RWPE2 (cell line): ENCODE measurements around the gene SFXN4.

ENCODE experiments used
- ATAC-seq: fragments of 200-7000 bp; cut with Tn5 transposase; 3 replicates; pipeline ENCODE4 v1.9.1; 2021; ENCODE audit warnings: low read depth
- DNase-seq: peaks from one replicate; pipeline ENCODE4 v3.0.0-alpha.2; 2020; ENCODE audit warnings: low spot score
- H3K27ac ChIP-seq: fragments of 450-650 bp; 2 replicates; pipeline ENCODE4 v1.5.1; 2017; ENCODE audit warnings: mild to moderate bottlenecking; ENCODE audit not compliant: poor library complexity, severe bottlenecking
- H3K27me3 ChIP-seq: fragments of 250-450 bp; sonication (Bioruptor Pico); 2 replicates; pipeline ENCODE4 v1.5.1; 2021; ENCODE audit warnings: mild to moderate bottlenecking, moderate library complexity; ENCODE audit not compliant: insufficient read depth, poor library complexity, severe bottlenecking
- H3K36me3 ChIP-seq: fragments of 250-450 bp; sonication (Bioruptor Pico); 2 replicates; pipeline ENCODE4 v1.5.1; 2020; ENCODE audit warnings: low read depth, mild to moderate bottlenecking, moderate library complexity
- H3K4me1 ChIP-seq: fragments of 250-450 bp; sonication (Bioruptor Pico); 2 replicates; pipeline ENCODE4 v1.5.1; 2021; ENCODE audit warnings: mild to moderate bottlenecking, moderate library complexity; ENCODE audit not compliant: insufficient read depth, poor library complexity, severe bottlenecking
- H3K4me3 ChIP-seq: fragments of 250-450 bp; sonication (Bioruptor Pico); 2 replicates; pipeline ENCODE4 v1.5.1; 2021; ENCODE audit warnings: mild to moderate bottlenecking, moderate library complexity; ENCODE audit not compliant: severe bottlenecking
- H3K9me3 ChIP-seq: fragments of 250-450 bp; sonication (Bioruptor Pico); 2 replicates; pipeline ENCODE4 v1.5.1; 2021; ENCODE audit warnings: mild to moderate bottlenecking, moderate library complexity; ENCODE audit not compliant: severe bottlenecking
- TF ChIP-seq, protein P1 (sequence below): fragments of 450-650 bp; IDR thresholded peaks from one replicate; pipeline ENCODE4 v1.5.1; 2017; ENCODE audit warnings: mild to moderate bottlenecking, moderate library complexity; ENCODE audit not compliant: poor library complexity, severe bottlenecking

The SFXN4 gene

DNA sequence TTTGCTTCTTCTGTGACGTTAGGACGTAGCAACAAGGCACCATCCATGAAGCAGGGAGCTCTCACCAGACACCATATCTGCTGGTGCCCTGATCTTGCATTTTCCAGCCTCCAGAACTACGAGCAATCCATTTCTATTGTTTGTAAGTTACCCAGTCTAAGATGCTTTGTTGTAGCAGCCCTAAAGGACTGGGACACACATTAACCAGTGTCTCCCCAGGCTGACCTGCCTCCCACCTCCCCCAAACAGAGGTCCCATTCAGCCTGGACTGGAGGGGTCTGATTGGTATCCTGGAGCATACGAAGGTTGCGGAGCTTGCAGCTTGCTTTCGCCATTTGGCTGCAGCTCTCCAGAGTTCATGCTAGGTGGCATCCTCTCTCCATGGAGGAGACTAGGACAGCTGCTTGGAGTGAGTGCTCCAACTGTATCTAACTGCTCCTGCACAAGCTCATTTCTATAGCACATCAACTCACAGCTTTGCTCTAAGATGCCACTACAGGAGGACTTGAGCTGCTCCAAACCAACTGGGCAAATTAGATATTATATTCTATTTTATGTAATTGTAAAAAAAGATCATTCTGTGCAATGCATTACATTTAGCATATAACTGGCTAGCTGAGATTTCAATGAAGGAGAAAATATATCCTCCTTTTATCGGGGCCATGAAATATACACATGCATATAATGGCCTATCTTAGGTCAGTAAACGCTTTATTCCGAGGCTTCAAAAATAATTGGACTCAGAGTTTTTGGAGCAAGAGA, 33.9 kb upstream of the SFXN4 start:
- peaks cover 12% of the 10 kb centered on the region for H3K4me1 ChIP-seq
- no peaks in the 10 kb centered on the region for H3K27me3 ChIP-seq
- no peaks in the 10 kb centered on the region for H3K9me3 ChIP-seq
- no peaks in the 10 kb centered on the region for H3K36me3 ChIP-seq
- H3K27ac ChIP-seq, result no peak overlapping the region
- ATAC-seq (peak; percentile 71), DNase-seq (no peak)
- TF ChIP-seq, protein P1, sequence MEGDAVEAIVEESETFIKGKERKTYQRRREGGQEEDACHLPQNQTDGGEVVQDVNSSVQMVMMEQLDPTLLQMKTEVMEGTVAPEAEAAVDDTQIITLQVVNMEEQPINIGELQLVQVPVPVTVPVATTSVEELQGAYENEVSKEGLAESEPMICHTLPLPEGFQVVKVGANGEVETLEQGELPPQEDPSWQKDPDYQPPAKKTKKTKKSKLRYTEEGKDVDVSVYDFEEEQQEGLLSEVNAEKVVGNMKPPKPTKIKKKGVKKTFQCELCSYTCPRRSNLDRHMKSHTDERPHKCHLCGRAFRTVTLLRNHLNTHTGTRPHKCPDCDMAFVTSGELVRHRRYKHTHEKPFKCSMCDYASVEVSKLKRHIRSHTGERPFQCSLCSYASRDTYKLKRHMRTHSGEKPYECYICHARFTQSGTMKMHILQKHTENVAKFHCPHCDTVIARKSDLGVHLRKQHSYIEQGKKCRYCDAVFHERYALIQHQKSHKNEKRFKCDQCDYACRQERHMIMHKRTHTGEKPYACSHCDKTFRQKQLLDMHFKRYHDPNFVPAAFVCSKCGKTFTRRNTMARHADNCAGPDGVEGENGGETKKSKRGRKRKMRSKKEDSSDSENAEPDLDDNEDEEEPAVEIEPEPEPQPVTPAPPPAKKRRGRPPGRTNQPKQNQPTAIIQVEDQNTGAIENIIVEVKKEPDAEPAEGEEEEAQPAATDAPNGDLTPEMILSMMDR, result peak; percentile 87
- H3K4me3 ChIP-seq, result no peak overlapping the region

DNA sequence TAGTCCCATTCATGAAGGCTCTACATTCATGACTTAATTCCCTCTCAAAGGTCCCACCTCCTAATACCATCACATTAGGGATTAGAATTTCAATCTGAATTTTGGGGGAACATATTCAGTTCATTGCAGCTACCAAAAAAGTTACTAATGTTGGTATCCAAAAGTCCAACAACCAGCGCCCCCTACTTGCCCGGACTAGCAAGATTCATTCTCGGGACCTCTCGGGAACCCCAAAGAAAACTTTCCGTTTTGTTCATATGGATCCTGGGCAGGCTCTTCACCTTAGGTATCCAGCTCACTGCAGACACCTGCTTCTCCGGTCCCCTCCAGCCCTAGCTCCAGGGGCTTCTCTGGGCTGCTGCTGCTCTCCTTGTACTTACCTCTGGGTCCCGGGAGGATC, 32.9 kb upstream of the SFXN4 start:
- H3K27me3 ChIP-seq, result no peaks in the 10 kb centered on the region
- H3K4me1 ChIP-seq, result peaks cover 12% of the 10 kb centered on the region
- no peak overlapping the region for H3K4me3 ChIP-seq
- TF ChIP-seq, protein P1, result no peak
- ATAC-seq (no peak), DNase-seq (no peak)
- peak overlapping the region; percentile 19 for H3K27ac ChIP-seq
- H3K36me3 ChIP-seq, result no peaks in the 10 kb centered on the region
- no peaks in the 10 kb centered on the region for H3K9me3 ChIP-seq

DNA sequence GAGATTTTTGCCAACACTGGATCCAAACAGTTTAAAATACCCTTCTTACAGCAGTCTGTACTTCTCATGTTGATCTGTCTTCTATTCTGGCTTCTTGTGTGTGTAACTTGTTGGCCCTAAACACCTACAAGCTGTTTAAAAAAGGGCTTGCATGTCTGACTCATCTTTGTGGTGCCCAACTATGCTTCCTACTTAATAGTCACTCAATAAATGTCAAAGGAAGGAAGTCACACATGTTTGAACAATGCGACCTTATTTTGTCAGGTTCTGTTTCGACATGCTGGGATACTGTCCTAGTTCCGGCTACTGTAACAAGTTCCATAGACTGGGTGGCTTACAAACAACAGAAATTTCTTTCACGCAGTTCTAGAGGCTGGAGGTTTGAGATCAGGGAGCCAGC, 32.4 kb upstream of the SFXN4 start:
- Histone ChIP-seq H3K4me3 (no peak overlapping the region), H3K27me3 (no peaks in the 10 kb centered on the region), H3K9me3 (no peaks in the 10 kb centered on the region), H3K36me3 (no peaks in the 10 kb centered on the region), H3K4me1 (peaks cover 12% of the 10 kb centered on the region), H3K27ac (peak overlapping the region; percentile 19)
- TF ChIP-seq, protein P1, result no peak
- DNase-seq (no peak), ATAC-seq (peak; percentile 12; the same call in 2 of the 3 replicates)

DNA sequence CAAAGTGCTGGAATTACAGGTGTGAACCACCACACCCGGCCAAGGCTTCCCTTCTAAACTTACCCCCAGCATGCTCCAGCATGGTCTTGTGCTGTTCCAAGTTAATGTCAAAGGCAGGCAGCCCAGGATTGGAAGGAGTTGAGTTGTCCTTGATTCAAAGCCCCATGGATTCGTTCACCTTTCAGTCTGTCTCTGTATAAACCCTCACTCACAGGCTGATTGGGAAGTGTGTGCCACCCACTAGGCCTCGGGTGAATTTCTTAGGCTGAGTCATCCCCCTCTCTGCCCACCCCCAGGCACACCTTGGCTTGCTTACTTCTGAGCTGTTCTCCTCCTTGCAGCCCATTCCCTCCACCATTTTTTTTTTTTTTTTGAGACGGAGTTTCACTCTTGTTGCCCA, 26.4 kb upstream of the SFXN4 start:
- peak overlapping the region; percentile 72 for H3K27ac ChIP-seq
- no peaks in the 10 kb centered on the region for H3K27me3 ChIP-seq
- no peaks in the 10 kb centered on the region for H3K36me3 ChIP-seq
- peak; percentile 77 for ATAC-seq
- no peaks in the 10 kb centered on the region for H3K9me3 ChIP-seq
- TF ChIP-seq, protein P1, result no peak
- no peak overlapping the region for H3K4me3 ChIP-seq
- peak; percentile 77 for DNase-seq
- peaks cover 13% of the 10 kb centered on the region for H3K4me1 ChIP-seq
